CD4-positive, alpha-beta T cell treated with Interleukin-21 for 1 hour (primary cell): Measurements from ENCODE around the gene VPS45.
A peak's percentile ranks its signal among the peaks of the same experiment; 100 is the strongest.
"Not testable (repeated sequence)": the region's sequence is repeated elsewhere in the genome, so short reads cannot be mapped to it uniquely, and the experiment has no call there.

ENCODE experiments used
- DNase-seq: peaks from one replicate; pipeline ENCODE4 v3.0.0-alpha.2; 2020

The VPS45 gene

GRCh38 chr1:150067184-150068108 is at the start of gene VPS45:
Gene VPS45 (plus strand): TSS chr1:150067776. CDS start chr1:150067858, 82 bp downstream.
- peak; percentile 86 for DNase-seq

- no peak for DNase-seq
These were observed 49.4 kb upstream of the VPS45 start for GRCh38 chr1:150018165-150018564.

GRCh38 chr1:150020711-150021110 is 46.9 kb upstream of the VPS45 start:
- DNase-seq = no peak

- no peak for DNase-seq
These were observed 46.3 kb upstream of the VPS45 start for GRCh38 chr1:150021191-150021694.

GRCh38 chr1:150022357-150022756 is 45.2 kb upstream of the VPS45 start:
- DNase-seq = no peak

GRCh38 chr1:150024156-150024555 is 43.4 kb upstream of the VPS45 start:
- DNase-seq = no peak

- DNase-seq = no peak
These were observed 39.3 kb upstream of the VPS45 start for GRCh38 chr1:150028322-150028721.

GRCh38 chr1:150034336-150034735 is 33.2 kb upstream of the VPS45 start:
- DNase-seq = no peak

GRCh38 chr1:150049926-150050325 is 17.6 kb upstream of the VPS45 start:
- no peak for DNase-seq

GRCh38 chr1:150051089-150051373 is 16.5 kb upstream of the VPS45 start:
- no peak for DNase-seq

- DNase-seq = not testable (repeated sequence)
These were observed 15.6 kb upstream of the VPS45 start for GRCh38 chr1:150051905-150052412.

GRCh38 chr1:150053926-150054325 is 13.7 kb upstream of the VPS45 start:
- no peak for DNase-seq

GRCh38 chr1:150055507-150055906 is 12.1 kb upstream of the VPS45 start:
- not testable (repeated sequence) for DNase-seq

GRCh38 chr1:150056407-150056806 is 11.2 kb upstream of the VPS45 start:
- no peak for DNase-seq

- no peak for DNase-seq
These were observed 7.3 kb upstream of the VPS45 start for GRCh38 chr1:150060260-150060659.

- DNase-seq = no peak
These were observed 5.9 kb upstream of the VPS45 start for GRCh38 chr1:150061632-150062101.

GRCh38 chr1:150062113-150062512 is 5.5 kb upstream of the VPS45 start:
- no peak for DNase-seq

GRCh38 chr1:150065184-150065871 is 2.2 kb upstream of the VPS45 start:
- no peak for DNase-seq

GRCh38 chr1:150066328-150066727 is 1.2 kb upstream of the VPS45 start:
- no peak for DNase-seq

- DNase-seq = peak; percentile 31
These were observed 765 bp upstream of the VPS45 start for GRCh38 chr1:150066838-150067183.

- DNase-seq = no peak
These were observed 496 bp downstream of the VPS45 start for GRCh38 chr1:150068109-150068435.

- DNase-seq = no peak
These were observed 2.3 kb downstream of the VPS45 start for GRCh38 chr1:150069923-150070322.

- peak; percentile 44 for DNase-seq
These were observed 5.4 kb downstream of the VPS45 start for GRCh38 chr1:150072959-150073358.

- DNase-seq = no peak
These were observed 5.9 kb downstream of the VPS45 start for GRCh38 chr1:150073516-150073915.
